NCI-H526 (cell line): ENCODE data around the gene KLHL17.
"Not testable (repeated sequence)": the region's sequence is repeated elsewhere in the genome, so short reads cannot be mapped to it uniquely, and the experiment has no call there.

Source experiments
- DNase-seq, 2 experiments: peaks; one replicate each; lab custom pipeline; 2025; lab: John Stamatoyannopoulos, UW

KLHL17 gene

DNA sequence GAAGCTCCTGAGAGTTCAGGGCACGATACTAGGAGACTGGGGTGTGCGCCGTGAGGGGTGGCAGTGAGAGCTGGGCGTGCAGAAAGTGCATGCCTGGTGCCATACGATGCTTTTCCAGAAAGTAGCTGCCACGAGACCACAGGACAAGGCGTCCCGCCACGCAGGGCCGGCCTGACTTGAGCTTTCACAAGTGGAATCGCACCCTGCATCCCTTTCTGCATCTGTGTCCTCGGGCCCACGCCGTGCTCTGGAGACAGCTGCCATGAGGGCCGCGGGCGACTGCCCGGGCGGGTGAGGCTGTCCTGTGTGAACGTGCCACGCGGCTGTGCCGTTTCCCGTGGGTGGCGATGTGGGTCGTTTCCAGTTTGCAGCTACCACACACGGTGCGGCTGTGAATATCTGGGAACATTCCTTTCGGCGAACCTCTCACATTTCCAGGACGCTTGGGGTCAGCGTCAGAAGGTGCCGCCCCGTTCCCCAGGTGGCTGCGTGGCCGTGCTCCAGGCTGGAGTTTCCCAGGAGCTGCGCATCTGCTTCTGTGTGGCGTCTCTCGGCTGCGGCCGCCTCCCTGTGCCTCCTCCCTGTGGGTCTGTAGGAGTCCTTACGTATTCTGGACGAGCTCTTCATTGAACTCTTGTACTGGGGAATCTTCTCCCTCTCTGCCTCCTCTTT, 22.5 kb downstream of the KLHL17 start:
- no peak for DNase-seq

DNA sequence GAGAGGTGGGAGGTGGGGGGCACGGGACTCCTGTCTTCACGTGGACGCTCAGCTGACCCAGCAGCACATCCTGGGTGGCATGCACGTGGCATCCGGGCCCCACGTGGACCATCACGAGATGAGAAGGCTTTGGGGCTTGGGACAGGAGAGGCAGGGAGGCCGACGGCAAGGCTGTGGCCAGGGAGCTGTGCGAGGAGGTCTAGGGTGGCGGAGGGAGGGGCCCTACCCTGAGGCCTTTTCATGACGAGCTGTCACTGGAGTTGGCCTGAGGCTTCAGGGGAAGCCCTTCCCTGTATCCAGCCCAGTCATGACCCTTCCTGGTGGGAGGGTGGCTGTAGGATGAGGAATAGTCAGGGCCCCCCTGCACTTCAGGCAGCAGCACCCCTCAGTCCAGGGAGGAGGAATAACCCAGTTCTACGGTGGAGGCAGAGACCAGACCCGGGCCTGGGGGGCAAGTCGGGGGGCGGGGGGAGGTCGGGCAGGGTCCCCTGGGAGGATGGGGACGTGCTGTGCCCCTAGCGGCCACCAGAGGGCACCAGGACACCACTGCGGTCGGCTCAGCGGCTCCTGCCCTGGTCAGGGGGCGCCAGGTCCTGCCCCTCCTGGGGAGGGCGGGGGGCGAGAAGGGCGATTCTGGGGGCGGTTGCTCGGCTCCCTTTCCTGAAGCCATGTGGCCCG, 23.6 kb downstream of the KLHL17 start:
- no peak for DNase-seq

DNA sequence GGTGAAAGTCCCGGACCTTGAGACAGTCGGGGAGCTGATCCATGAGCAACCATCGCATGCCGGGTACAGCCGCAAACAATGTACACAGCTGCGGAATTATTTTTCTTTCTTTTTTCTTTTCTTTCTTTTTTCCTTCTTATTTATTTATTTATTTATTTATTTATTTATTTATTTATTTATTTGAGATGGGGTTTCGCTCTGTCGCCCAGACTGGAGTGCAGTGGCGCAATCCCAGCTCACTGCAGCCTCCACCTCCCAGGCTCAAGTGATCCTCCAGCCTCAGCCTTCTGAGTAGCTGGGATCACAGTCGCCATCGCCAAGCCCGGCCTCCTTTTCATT, 24.1 kb downstream of the KLHL17 start:
- DNase-seq: no peak

DNA sequence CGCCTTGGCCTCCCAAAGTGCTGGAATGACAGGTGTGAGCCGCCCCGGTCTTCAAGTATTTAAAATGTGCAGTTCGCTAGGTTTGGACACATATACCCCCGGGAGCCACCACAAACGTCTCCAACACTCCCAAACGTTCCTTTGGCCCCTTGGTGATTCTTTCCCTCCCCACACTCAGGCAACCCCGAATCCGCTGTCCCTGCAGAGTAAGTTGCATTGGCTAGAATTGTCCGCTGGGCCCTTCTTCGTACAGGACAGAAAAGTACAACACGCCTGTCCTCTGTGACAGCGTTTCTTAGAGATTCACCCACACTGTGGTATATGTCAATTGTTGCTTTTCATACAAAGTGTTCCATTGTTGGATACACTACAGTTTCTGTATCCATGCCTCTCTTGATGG, 24.7 kb downstream of the KLHL17 start:
- DNase-seq: no peak

DNA sequence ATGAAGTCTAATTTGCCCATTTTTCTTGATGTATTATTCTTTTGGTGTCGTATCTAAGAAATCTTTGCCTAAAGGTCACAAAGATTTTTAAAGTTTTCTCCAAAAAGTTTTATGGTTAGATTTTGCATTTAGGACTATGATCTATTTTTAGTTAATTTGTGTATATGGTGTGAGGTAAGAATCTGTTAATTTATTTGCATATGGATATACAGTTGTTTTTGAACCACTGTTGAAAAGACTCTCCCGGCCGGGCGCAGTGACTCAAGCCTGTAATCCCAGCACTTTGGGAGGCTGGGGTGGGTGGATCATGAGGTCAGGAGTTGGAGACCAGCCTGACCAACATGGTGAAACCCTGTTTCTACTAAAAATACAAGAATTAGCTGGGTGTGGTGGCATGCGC, 27.7 kb downstream of the KLHL17 start:
- not testable (repeated sequence) for DNase-seq

DNA sequence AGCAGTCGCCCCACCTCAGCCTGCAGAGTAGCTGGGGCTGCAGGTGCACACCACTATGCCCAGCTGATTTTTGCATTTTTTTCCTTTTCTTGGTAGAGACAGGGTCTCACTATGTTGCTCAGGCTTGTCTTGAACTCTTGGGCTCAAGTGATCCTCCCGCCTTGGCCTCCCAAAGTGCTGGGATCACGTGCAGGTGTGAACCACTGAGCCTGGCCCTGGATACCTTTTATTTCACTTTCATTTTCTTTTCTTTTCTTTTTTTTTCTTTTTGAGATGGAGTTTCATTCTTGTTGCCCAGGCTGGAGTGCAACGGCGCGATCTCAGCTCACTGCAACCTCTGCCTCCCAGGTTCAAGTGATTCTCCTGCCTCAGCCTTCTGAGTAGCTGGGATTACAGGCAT, 30.9 kb downstream of the KLHL17 start:
- DNase-seq: not testable (repeated sequence)

DNA sequence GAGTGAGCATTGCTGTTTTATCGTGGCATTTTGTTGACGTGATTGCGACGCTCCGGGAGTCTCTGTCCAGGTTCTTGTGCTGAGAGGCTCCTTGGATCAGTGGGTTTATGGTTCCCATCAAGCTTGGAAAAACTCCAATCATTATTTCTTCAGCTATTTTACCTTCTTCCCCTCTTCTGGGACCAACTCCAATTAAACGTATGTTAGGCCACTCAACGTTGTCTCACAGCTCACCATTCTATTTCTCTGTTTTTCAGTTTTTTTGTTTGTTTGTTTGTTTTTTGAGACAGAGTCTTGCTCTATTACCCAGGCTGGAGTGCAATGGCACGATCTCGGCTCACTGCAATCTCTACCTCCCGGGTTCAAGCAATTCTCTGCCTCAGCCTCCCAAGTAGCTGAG, 31.5 kb downstream of the KLHL17 start:
- DNase-seq: no peak

DNA sequence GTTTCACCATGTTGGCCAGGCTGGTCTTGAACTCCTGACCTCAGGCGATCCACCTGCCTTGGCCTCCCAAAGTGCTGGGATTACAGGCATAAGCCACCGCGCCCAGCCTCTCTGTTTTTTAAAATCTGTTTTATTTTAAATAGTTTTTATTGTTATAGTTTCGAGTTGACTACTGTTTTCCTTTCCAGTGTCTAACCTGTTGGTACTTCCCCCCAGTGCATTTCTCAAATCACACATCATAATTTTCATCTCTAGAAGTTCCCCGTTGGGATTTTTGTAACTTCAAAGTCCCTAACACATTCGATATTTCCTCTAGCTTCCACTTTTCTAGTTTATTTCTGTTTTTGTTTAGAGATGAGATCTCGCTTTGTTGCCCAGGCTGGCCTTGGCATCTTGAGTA, 32.0 kb downstream of the KLHL17 start:
- DNase-seq: no peak

DNA sequence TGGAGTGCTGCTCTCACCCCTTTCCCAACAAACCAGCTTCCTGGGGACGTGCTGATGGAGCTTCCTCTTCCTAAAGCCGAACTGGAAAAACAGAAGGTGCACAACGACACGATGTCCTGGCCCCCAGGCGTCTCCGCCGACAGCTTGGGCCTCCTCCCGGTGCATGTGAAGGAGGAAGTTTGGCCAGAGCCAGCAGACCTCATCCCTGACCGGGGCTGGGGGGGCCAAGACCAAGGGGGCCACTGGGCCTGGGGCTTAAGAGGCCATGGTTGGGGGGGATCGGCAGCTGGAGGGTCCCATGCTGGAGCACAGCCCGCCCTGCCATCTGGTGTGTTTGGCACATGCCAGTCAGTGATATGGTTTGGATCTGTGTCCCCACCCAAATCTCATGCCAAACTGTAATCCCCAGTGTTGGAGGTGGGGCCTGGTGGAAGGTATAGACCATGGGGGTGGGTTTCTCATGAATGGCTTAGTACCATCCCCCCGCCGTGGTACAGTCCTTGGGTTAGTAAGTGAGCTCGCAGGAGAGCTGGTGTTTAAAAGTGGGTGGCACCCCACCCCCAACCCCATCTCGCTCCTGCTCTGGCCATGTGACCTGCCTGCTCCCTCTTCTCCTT, 33.1 kb downstream of the KLHL17 start:
- no peak for DNase-seq

DNA sequence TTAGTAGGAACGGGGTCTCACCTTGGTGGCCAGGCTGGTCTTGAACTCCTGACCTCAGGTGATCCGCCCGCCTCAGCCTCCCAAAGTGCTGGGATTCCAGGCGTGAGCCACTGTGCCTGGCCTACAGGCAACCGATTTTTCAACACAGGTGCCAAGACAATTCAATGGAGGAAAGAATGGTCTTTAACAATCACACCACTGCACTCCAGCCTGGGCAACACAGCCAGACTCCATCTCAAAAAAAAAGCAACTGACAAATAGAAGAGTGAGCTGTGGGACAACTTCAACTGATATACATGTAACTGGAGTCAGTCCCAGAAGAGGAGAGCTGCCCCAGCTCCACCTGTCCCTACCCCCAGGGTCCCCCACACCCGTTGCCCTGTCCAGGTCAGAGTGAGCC, 34.2 kb downstream of the KLHL17 start:
- not testable (repeated sequence) for DNase-seq

DNA sequence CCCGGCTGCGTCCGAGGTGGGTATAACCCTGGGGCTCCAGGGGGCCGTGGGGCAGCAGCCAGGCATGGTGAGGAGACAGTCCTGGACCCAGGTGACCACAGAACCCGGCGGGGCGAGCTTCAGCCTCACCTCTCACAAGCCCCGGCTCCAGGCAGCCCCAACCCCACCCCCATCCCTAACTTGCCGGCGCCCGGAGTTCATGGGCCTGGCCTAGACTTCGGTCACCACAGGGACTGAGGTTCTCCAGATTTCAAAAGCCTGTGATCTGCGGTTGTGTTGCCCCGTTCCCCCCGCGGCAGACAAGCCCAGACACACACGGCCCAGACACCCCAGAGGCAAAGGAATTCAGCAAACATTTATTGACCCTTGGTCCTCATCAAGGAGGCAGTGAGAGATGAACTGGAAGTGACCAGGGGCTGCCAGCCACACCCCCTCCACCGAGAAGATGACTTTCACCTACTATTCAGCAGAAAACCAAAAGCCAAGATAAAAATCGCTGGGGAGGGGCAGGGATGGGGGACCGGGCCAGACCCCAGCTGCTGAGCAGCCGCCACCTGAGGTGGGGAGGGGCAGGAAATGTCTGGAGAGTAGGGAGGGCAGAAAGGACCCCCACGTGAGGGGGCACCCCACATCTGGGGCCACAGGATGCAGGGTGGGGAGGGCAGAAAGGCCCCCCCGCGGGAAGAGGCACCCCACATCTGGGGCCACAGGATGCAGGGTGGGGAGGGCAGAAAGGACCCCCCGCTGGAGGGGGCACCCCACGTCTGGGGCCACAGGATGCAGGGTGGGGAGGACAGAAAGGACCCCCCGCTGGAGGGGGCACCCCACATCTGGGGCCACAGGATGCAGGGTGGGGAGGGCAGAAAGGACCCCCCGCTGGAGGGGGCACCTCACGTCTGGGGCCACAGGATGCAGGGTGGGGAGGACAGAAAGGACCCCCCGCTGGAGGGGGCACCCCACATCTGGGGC, 35.6 kb downstream of the KLHL17 start:
- no peak for DNase-seq

DNA sequence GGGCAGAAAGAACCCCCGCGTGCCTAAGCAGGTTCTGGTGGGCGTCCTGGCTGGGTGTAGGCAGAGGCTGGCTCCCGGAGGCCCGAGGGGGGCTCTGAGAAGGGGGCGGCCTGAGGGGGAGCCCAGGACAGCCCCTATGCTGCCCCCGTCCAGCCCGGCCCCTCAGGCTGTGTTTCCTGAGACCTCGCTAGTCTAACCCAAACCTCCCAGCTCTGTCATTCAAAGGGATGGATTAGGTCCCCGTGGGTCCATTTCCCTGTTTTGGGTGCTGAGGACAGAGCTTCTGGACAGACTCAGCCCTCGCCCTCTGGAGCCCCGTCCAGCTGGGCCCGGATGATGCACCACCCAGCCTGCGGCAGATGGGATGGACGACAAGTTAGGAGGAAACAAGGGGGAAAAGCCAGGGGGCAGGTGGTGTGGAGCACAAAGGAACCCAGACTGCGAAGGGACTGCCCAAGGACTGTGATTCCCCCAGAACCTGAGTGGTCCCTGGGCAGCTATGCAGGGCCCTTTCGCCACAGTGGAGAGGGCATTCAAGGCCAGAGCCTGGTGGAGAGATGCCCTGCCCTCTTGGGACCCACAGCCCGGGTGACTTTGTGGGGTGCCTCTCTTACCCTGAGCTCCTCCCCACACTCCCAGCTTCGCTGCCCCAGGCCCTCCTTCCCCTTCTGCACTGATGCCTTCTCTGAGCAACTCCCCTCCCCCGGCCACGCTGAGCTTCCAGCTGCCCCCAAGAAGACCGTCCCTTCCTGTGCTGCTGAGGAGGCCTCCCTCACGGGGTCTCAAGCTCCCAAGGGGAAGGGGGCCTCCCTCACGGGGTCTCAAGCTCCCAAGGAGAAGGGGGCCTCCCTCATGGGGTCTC, 36.7 kb downstream of the KLHL17 start:
- no peak for DNase-seq

DNA sequence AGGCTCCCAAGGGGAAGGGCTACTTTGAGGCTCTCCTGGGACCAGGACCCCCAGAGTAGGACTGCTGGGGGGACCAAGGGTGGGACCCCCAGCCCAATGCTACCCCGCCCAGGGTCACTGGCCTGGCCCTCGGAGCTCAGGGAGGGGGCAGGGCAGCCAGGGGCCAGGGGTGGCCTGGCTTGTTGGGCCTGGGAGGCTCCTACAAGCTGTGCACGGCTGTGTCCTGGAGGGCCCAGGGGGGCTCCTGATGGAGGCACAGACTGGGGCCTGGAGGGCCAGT, 37.3 kb downstream of the KLHL17 start:
- no peak for DNase-seq

DNA sequence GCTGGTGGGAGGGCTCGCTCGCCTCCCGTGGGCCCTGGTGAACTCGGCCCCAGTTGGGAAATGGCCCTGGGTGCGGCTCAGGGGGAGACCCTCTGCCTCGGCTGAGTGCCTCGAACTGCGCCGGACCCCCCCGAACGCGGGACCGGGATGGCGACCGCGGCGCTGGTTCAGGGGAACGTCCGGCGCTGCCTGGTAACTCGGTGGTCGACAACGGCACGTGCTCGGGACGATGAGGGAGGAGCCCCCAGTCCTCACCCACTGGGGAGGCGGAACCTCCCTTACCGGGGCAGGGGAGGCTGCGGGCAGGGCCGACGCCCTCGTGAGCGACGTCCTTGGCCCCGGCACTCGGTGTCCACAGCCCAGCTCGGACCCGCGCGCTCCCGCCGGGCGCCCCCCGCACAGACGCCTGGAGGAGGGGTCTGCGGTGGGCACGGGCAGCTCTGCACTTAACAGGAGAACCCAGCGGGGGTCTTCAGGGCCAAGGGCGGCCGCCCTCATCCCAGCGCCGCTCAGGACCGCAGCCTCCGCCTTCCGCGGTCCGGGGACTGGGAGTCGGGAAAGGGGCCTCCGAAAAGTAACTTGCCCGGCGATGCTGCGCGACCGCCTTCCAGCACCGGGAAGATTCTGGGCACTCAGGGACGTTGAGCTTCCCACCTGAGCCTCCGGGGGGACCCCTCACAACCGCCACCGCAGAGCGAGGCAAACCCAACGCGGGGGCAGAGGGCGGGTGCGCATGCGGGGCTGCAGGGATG, 37.8 kb downstream of the KLHL17 start:
- no peak for DNase-seq

DNA sequence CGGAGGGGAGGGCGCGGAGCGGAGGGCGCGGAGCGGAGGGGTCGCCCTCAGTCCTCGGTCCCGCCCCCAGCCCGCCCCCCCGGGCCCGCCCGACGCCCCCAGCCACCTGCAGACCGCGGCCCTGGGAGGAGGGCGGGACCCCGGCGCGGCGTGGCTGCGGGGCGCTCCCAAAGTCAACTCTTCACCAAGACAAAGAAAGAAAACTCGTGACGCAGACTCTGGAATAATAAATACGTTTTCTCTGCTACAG, 38.3 kb downstream of the KLHL17 start:
- no peak for DNase-seq

DNA sequence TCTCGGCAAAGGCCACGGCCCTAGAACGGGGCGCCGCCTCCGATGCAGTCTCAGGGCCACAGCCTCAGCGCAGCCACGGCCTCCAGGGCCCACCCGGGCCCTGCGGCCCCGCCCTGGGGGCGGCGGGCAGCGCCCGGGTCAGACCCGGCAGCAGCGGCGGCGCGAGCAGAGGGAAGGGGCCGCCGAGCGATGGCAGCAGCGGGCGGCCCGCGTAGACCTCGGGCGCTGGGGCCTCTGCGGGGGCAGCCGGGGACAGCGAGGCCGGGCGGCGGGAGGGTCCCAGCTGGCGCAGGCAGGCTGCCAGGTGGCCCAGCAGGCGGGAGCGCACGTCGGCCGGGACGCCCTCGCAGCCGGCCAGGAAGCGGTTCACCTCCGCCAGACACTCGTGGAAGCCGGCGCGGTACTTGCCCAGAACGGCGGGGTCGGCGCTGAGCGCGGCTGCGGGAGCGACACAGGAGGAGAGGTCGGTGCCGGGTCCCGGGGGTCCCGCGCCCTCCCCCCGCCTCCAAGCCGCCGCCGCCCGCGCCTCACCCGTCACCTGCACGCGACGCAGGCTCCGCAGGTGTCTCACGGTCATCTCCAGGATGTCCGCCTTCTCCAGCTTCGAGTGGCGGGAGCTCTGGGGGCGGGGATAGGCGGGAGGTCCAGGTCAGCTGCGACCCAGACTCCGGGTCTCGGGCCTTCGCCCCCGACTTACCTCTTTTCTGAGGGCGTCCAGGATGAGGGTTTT, 38.8 kb downstream of the KLHL17 start:
- peak in 1 of 2 experiments; percentile 73 for DNase-seq

DNA sequence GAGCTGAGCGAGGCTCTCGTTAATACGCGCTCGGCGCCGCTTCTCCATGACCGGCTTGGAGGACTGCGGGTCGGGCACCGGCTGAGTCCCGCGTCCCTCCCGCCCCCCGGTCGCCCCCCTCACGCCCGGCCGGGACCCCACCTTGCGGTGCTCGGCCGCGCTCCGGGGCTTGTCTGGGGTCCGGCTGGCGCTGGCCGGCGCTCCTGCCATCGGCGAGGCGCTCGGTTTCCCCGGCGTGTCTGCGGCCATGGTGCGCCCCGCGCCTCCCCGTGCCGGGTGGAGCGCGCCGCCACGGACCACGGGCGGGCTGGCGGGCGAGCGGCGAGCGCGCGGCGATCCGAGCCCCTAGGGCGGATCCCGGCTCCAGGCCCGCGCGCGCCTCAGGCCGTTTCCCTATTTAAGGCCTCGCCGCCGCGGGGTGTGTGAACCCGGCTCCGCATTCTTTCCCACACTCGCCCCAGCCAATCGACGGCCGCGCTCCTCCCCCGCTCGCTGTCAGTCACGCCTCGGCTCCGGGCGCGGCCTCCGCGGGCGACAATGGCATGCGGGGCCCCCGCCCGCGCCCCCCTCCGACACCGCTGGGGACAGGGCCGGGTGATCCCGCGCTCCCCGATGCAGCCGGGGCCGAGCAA, 39.5 kb downstream of the KLHL17 start, which contains the start of gene HES4:
TSS of gene HES4 (minus strand) at position 373 of the 632 bp plus-strand sequence. CDS start at position 249, 124 bp downstream.
- DNase-seq: peak; percentile 50 to 95

DNA sequence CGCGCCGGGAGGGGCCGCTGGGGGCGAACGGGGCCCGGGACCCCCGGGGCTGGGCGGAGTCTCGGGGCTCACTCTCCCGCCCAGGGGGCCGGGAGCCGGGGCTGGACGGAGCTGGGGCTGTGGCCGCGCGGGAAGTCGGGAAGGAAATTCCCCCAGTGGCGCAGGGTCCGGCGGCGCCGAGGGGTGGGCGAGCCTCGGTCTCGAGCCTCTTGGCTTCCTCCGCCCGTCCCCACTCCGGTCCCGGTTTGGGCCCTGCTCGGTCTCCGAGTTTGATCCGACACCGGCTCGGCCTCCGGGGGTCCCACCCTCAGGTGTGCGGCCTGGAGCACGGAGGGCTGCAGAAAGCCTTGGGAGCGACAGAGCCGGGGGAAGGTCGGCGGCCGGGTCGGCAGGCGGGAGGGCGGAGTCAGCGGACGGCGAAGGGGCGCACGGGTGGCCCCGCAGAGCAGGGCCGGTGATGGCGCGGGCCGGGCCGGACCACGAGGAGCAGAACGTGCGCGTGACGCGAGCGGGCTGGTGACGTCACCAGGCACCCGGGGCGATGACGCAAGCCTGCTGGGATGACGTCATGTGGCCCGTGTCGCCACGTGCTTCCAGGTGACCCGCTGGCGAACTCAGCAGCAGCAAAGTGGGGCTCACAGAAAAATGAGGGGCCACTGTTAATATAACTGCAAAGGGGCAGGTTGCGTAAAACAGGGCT, 40.1 kb downstream of the KLHL17 start:
- DNase-seq: peak in 1 of 2 experiments; percentile 89

DNA sequence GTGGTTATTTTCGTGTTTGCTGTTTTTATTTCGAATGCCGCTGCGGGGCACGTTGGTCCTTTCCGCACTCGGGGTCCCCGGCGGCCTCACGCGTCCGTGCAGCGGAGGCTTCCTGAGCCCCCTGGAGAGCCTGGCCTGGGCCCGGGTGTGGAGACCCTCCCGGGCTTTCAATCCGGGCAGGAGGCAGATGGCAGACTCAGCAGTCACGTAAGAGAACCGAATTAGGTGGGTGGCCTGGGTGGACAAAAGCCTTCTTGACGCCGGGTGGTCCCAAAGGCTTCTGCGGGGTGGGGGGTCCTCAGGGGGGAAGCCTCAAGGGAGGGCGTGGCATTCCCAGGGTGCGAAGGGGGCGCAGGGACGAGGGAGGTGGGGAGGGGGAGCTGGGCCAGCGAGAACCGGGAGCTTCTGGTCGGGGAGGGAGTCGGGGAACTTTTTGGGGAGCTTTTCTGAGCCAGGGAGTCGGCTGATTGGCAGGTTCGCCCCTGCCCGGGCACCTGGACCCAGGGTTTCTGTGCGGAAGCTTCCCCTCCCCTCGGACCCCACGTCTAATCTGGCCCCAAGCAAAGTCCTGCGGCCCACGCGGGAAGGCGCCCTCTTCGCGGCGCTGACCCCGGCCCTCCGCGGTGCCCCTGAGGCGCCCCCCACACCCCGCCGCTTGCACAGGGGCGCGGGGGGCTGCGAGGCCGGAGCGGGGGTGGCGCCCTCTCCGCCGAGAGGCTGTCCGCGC, 40.8 kb downstream of the KLHL17 start:
- no peak for DNase-seq
